Activated CD8-positive, alpha-beta memory T cell treated with anti-CD3 and anti-CD28 coated beads, Interleukin-2, amount 50 U/mL, for 24 hours (primary cell): ENCODE results near the gene SUPT20HL1.
A peak's percentile ranks its signal among the peaks of the same experiment; 100 is the strongest.
"Not testable (repeated sequence)": the region's sequence is repeated elsewhere in the genome, so short reads cannot be mapped to it uniquely, and the experiment has no call there.

ENCODE experiments used
- DNase-seq: peaks from one replicate; pipeline ENCODE4 v3.0.0-alpha.2; 2020; ENCODE audit errors: extremely low read depth

The SUPT20HL1 gene

GRCh38 chrX:24363432-24364181, 3.2 kb downstream of the SUPT20HL1 start:
- DNase-seq, result not testable (repeated sequence)

- no peak for DNase-seq
Measured at GRCh38 chrX:24364326-24364725, 3.9 kb downstream of the SUPT20HL1 start.

- no peak for DNase-seq
Measured at GRCh38 chrX:24364851-24365538, 4.6 kb downstream of the SUPT20HL1 start.

- DNase-seq, result not testable (repeated sequence)
Measured at GRCh38 chrX:24366762-24367400, 6.4 kb downstream of the SUPT20HL1 start.

- no peak for DNase-seq
Measured at GRCh38 chrX:24369816-24370215, 9.4 kb downstream of the SUPT20HL1 start.

GRCh38 chrX:24371391-24371972, 11.0 kb downstream of the SUPT20HL1 start:
- DNase-seq, result peak; percentile 7

- no peak for DNase-seq
Measured at GRCh38 chrX:24372021-24372763, 11.8 kb downstream of the SUPT20HL1 start.

GRCh38 chrX:24375600-24376131, 15.2 kb downstream of the SUPT20HL1 start:
- no peak for DNase-seq

- no peak for DNase-seq
Measured at GRCh38 chrX:24376403-24376802, 16.0 kb downstream of the SUPT20HL1 start.

- no peak for DNase-seq
Measured at GRCh38 chrX:24377195-24377594, 16.8 kb downstream of the SUPT20HL1 start.

GRCh38 chrX:24377911-24378468, 17.6 kb downstream of the SUPT20HL1 start:
- DNase-seq, result no peak

GRCh38 chrX:24378706-24379105, 18.3 kb downstream of the SUPT20HL1 start:
- DNase-seq, result no peak

GRCh38 chrX:24380262-24381187, 20.1 kb downstream of the SUPT20HL1 start:
- no peak for DNase-seq

- DNase-seq, result not testable (repeated sequence)
Measured at GRCh38 chrX:24382315-24382714, 21.9 kb downstream of the SUPT20HL1 start.

GRCh38 chrX:24387724-24388123, 27.3 kb downstream of the SUPT20HL1 start:
- DNase-seq, result no peak

GRCh38 chrX:24391389-24391788, 30.9 kb downstream of the SUPT20HL1 start:
- no peak for DNase-seq

- DNase-seq, result no peak
Measured at GRCh38 chrX:24391843-24392242, 31.4 kb downstream of the SUPT20HL1 start.

- DNase-seq, result no peak
Measured at GRCh38 chrX:24392709-24393108, 32.3 kb downstream of the SUPT20HL1 start.

- DNase-seq, result no peak
Measured at GRCh38 chrX:24395775-24396174, 35.3 kb downstream of the SUPT20HL1 start.
